IMR-90 (cell line): ENCODE data around the gene U2SURP. TPM values are rescaled to one million over a fixed set of nuclear protein-coding genes. Genes with fewer than 3 reads are reported as not detected.
"Not testable (repeated sequence)": the region's sequence is repeated elsewhere in the genome, so short reads cannot be mapped to it uniquely, and the experiment has no call there.

Source experiments
- ATAC-seq: fragments of 200-7000 bp; cut with Tn5 transposase; 2 replicates; pipeline ENCODE4 v1.9.1; 2020; ENCODE audit warnings: low read depth, mild to moderate bottlenecking, moderate library complexity
- BruUV-seq: library from RNA; stranded (reverse); fragments of 400-500 nt; replicated peaks from 2 replicates; lab custom pipeline; 2021; lab: Mats Ljungman, UMichigan
- CTCF ChIA-PET: fragments of 300-600 bp; formaldehyde crosslinking; extraction: SDS; loops from one replicate; lab custom pipeline; 2021; ENCODE audit warnings: antibody characterized with exemption; lab: Yijun Ruan, JAX
- POLR2A ChIA-PET: fragments of 300-600 bp; sonication (Branson Sonifier 250); formaldehyde crosslinking; loops from one replicate; lab custom pipeline; 2022; ENCODE audit warnings: antibody characterized with exemption; ENCODE audit not compliant: unreplicated experiment; lab: Charles Lee
- DNase-seq: peaks from one replicate; pipeline ENCODE4 v3.0.0; 2013
- H2AFZ ChIP-seq: replicated peaks from 2 replicates; pipeline ENCODE3; 2013; ENCODE audit warnings: low read length, mild to moderate bottlenecking; ENCODE audit not compliant: poor library complexity
- H2AK5ac ChIP-seq: 2 replicates; pipeline ENCODE4 v1.6.1; 2013; ENCODE audit warnings: low read depth, low read length, inconsistent platforms
- H2AK9ac ChIP-seq: replicated peaks from 2 replicates; pipeline ENCODE3; 2013; ENCODE audit warnings: mild to moderate bottlenecking, low read depth, low read length, moderate library complexity; ENCODE audit not compliant: poor library complexity
- H2BK120ac ChIP-seq: 2 replicates; pipeline ENCODE4 v1.6.1; 2013; ENCODE audit warnings: low read depth, low read length, inconsistent platforms
- H2BK15ac ChIP-seq: 3 replicates; pipeline ENCODE4 v1.6.1; 2013; ENCODE audit warnings: low read depth, low read length, inconsistent platforms
- H2BK20ac ChIP-seq: 2 replicates; pipeline ENCODE4 v1.6.1; 2013; ENCODE audit warnings: low read depth, mild to moderate bottlenecking, inconsistent platforms, low read length, moderate library complexity
- H2BK5ac ChIP-seq: 2 replicates; pipeline ENCODE4 v1.6.1; 2013; ENCODE audit warnings: mild to moderate bottlenecking, low read depth, low read length, inconsistent platforms; ENCODE audit not compliant: poor library complexity, severe bottlenecking
- H3K14ac ChIP-seq: replicated peaks from 2 replicates; pipeline ENCODE4 v1.6.1; 2013; ENCODE audit warnings: low read depth, low read length, inconsistent platforms
- H3K18ac ChIP-seq: 2 replicates; pipeline ENCODE4 v1.6.1; 2013; ENCODE audit warnings: low read depth, low read length, control low read depth
- H3K23ac ChIP-seq: 2 replicates; pipeline ENCODE4 v1.6.1; 2013; ENCODE audit warnings: low read depth, low read length, inconsistent platforms
- H3K27ac ChIP-seq: 2 replicates; pipeline ENCODE4 v1.5.1; 2013; ENCODE audit warnings: mild to moderate bottlenecking, control low read depth, low read length; ENCODE audit not compliant: insufficient read depth
- H3K27me3 ChIP-seq: 2 replicates; pipeline ENCODE4 v1.6.1; 2013; ENCODE audit warnings: low read length; ENCODE audit not compliant: control insufficient read depth, insufficient read depth
- H3K36me3 ChIP-seq: 2 replicates; pipeline ENCODE4 v1.6.1; 2013; ENCODE audit warnings: low read length, mixed read lengths; ENCODE audit not compliant: control insufficient read depth, insufficient read depth
- H3K4ac ChIP-seq: 2 replicates; pipeline ENCODE4 v1.6.1; 2013; ENCODE audit warnings: low read depth, low read length, inconsistent platforms
- H3K4me1 ChIP-seq: 2 replicates; pipeline ENCODE4 v1.6.1; 2013; ENCODE audit warnings: low read length, mixed read lengths; ENCODE audit not compliant: control insufficient read depth, insufficient read depth
- H3K4me2 ChIP-seq: 2 replicates; pipeline ENCODE4 v1.6.1; 2013; ENCODE audit warnings: low read depth, mild to moderate bottlenecking, control low read depth, low read length, moderate library complexity
- H3K4me3 ChIP-seq: 2 replicates; pipeline ENCODE4 v1.5.1; 2013; ENCODE audit warnings: low read depth, mild to moderate bottlenecking, control low read depth, low read length, moderate library complexity; ENCODE audit not compliant: insufficient read depth
- H3K56ac ChIP-seq: 2 replicates; pipeline ENCODE4 v1.6.1; 2013; ENCODE audit warnings: low read length, inconsistent platforms; ENCODE audit not compliant: insufficient read depth; ENCODE audit errors: extremely low read depth
- H3K79me1 ChIP-seq, 2 experiments: 2 replicates each; pipeline ENCODE4 v1.6.1; 2013; ENCODE audit warnings: low read length in 2 of 2, inconsistent platforms in 1 of 2, low read depth in 1 of 2
- H3K9ac ChIP-seq: 2 replicates; pipeline ENCODE4 v1.6.1; 2013; ENCODE audit warnings: low read depth, low read length, control low read depth
- H3K9me1 ChIP-seq: 2 replicates; pipeline ENCODE4 v1.6.1; 2013; ENCODE audit warnings: low read length, inconsistent platforms; ENCODE audit not compliant: insufficient read depth
- H3K9me3 ChIP-seq: 2 replicates; pipeline ENCODE4 v1.6.1; 2013; ENCODE audit warnings: low read length; ENCODE audit not compliant: control insufficient read depth, insufficient read depth
- H4K20me1 ChIP-seq: 2 replicates; pipeline ENCODE4 v1.6.1; 2013; ENCODE audit warnings: low read length, inconsistent platforms; ENCODE audit not compliant: insufficient read depth
- H4K5ac ChIP-seq: 2 replicates; pipeline ENCODE4 v1.6.1; 2013; ENCODE audit warnings: mild to moderate bottlenecking, low read depth, low read length, control low read depth
- H4K8ac ChIP-seq, 2 experiments: 2 replicates each; pipeline ENCODE4 v1.6.1; 2013; ENCODE audit warnings: low read depth in 2 of 2, low read length in 2 of 2, control low read depth in 1 of 2, inconsistent platforms in 1 of 2
- H4K91ac ChIP-seq: 2 replicates; pipeline ENCODE4 v1.6.1; 2013; ENCODE audit warnings: low read depth, low read length, inconsistent platforms; ENCODE audit not compliant: insufficient read depth
- WGBS, 2 experiments: methylation state at CpG; one replicate each; pipeline versions ENCODE4 v1.1.5 to v1.1.7; 2013; ENCODE audit warnings: missing lambda C conversion rate in 2 of 2; ENCODE audit not compliant: insufficient read length in 1 of 2; ENCODE audit errors: extremely low coverage in 2 of 2; 5-methylcytosine and 5-hydroxymethylcytosine counted together
- dilution Hi-C: fragments of 300-500 bp; cut with HindIII; formaldehyde crosslinking; loops from one replicate; pipeline ENCODE4 v1.14.3; 2018; ENCODE audit warnings: low sequenced_read_pairs; ENCODE audit not compliant: unreplicated experiment
- in situ Hi-C: fragments of 300-500 bp; cut with MboI; formaldehyde crosslinking; loops from 3 replicates; pipeline ENCODE4 v1.14.3; 2019; ENCODE audit warnings: low sequenced_read_pairs, inconsistent platforms, mixed read lengths
- intact Hi-C: fragments of 100-400 bp; cut with micrococcal nuclease; formaldehyde crosslinking; loops from 2 replicates; pipeline ENCODE4 v1.10.0; 2022
- polyA plus RNA-seq, 3 experiments: library from polyadenylated mRNA; depleted of rRNA; stranded (reverse); fragments of >200 nt; gene quantifications; 2 replicates each; pipeline ENCODE4 v1.2.3, GENCODE V29; 2012; ENCODE audit warnings: low replicate concordance in 1 of 3
- total RNA-seq: library from RNA; depleted of rRNA; stranded (reverse); fragments of >200 nt; gene quantifications from 2 replicates; pipeline ENCODE4 v1.2.3, GENCODE V29; 2012

U2SURP gene
- total and polyA plus RNA-seq, 2 of the 4 experiments (the other 2 are of a cell fraction), result 24.8 to 29.4 TPM

DNA sequence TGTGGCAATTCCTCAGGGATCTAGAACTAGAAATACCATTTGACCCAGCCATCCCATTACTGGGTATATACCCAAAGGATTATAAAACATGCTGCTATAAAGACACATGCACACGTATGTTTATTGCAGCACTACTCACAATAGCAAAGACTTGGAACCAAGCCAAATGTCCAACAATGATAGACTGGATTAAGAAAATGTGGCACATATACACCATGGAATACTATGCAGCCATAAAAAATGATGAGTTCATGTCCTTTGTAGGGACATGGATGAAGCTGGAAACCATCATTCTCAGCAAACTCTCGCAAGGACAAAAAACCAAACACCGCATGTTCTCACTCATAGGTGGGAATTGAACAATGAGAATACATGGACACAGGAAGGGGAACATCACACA lies 12.5 kb upstream of the U2SURP start:
- H3K23ac ChIP-seq, H3K9me3 ChIP-seq, H3K56ac ChIP-seq, H4K5ac ChIP-seq, BruUV-seq, H2BK5ac ChIP-seq, H4K8ac ChIP-seq, H3K4me2 ChIP-seq, H3K36me3 ChIP-seq, DNase-seq, H4K20me1 ChIP-seq, H3K9me1 ChIP-seq, H2BK20ac ChIP-seq, H2AFZ ChIP-seq, CTCF ChIA-PET, H3K4ac ChIP-seq, ATAC-seq, H4K91ac ChIP-seq, H3K4me3 ChIP-seq, in situ Hi-C loops, POLR2A ChIA-PET, H3K9ac ChIP-seq, intact Hi-C loops, H2BK15ac ChIP-seq, H3K79me1 ChIP-seq, H2AK9ac ChIP-seq, H2AK5ac ChIP-seq, dilution Hi-C loops, H3K27ac ChIP-seq, H3K18ac ChIP-seq, H2BK120ac ChIP-seq, H3K4me1 ChIP-seq, H3K14ac ChIP-seq: not testable (repeated sequence)
- no CpG with 5 or more reads among the region's 3 CpGs for WGBS, 2 experiments
- H3K27me3 ChIP-seq, result peaks cover 11% of the 10 kb centered on the region
